Measurements from ENCODE around the gene ZBED6.

- TF ChIP-seq, protein P1, sequence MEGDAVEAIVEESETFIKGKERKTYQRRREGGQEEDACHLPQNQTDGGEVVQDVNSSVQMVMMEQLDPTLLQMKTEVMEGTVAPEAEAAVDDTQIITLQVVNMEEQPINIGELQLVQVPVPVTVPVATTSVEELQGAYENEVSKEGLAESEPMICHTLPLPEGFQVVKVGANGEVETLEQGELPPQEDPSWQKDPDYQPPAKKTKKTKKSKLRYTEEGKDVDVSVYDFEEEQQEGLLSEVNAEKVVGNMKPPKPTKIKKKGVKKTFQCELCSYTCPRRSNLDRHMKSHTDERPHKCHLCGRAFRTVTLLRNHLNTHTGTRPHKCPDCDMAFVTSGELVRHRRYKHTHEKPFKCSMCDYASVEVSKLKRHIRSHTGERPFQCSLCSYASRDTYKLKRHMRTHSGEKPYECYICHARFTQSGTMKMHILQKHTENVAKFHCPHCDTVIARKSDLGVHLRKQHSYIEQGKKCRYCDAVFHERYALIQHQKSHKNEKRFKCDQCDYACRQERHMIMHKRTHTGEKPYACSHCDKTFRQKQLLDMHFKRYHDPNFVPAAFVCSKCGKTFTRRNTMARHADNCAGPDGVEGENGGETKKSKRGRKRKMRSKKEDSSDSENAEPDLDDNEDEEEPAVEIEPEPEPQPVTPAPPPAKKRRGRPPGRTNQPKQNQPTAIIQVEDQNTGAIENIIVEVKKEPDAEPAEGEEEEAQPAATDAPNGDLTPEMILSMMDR (conservative IDR thresholded peaks at IDR 0.05 in 1 of 2, IDR thresholded peaks at IDR 0.05 in 1 of 2; ENCODE audit: extremely low read depth in 1 of 2, insufficient read depth in 1 of 2, low read depth in 1 of 2, low read length in 2 of 2) = no peak
- no peak for TF ChIP-seq EZH2 (IDR thresholded peaks at IDR 0.05; ENCODE audit: borderline replicate concordance, low read length)
Observed at GRCh38 chr1:203828503-203828902, 33.1 kb downstream of the ZBED6 start.
